Lower lobe of right lung (tissue), 2 donors: Measurements from ENCODE around the gene SPEM2. TPM values are rescaled to one million over a fixed set of nuclear protein-coding genes. Genes with fewer than 3 reads are reported as not detected.

Source experiments
- ATAC-seq, 2 donors: fragments of 200-7000 bp; cut with Tn5 transposase; one replicate each; pipeline ENCODE4 v1.9.1; 2020 to 2022; ENCODE audit warnings: mild to moderate bottlenecking in 2 of 2, moderate library complexity in 2 of 2
- DNase-seq: peaks from one replicate; pipeline ENCODE4 v3.0.0-alpha.2; 2020
- H3K27ac ChIP-seq: fragments of 200-600 bp; one replicate; pipeline ENCODE4 v1.8.0; 2022
- H3K27me3 ChIP-seq: fragments of 200-600 bp; one replicate; pipeline ENCODE4 v1.8.0; 2022; ENCODE audit warnings: low read depth
- H3K36me3 ChIP-seq: fragments of 200-600 bp; one replicate; pipeline ENCODE4 v1.8.0; 2022; ENCODE audit warnings: mild to moderate bottlenecking
- H3K4me1 ChIP-seq: fragments of 200-600 bp; one replicate; pipeline ENCODE4 v1.8.0; 2022
- H3K4me3 ChIP-seq: fragments of 200-600 bp; one replicate; pipeline ENCODE4 v1.8.0; 2022; ENCODE audit warnings: mild to moderate bottlenecking
- H3K9me3 ChIP-seq: fragments of 200-600 bp; one replicate; pipeline ENCODE4 v1.8.0; 2022
- intact Hi-C: fragments of 100-400 bp; cut with DNase I; formaldehyde crosslinking; loops from one replicate; pipeline ENCODE4 v1.11.0; 2022
- total RNA-seq: library from RNA; stranded (reverse); fragmentation: NEBNext Ultra II Directional; extraction: Animal tissue kit (Norgen Biotek cat#: 25700); gene quantifications from one replicate; pipeline ENCODE4 v1.2.1, GENCODE V29; 2021
- TF ChIP-seq, protein P1 (sequence below): fragments of 200-600 bp; IDR thresholded peaks from one replicate; pipeline ENCODE4 v1.8.0; 2022; ENCODE audit warnings: antibody characterized with exemption, mild to moderate bottlenecking
- donor health status: DM: no; HTN: yes; CAD: no; lungs with severe emphysema.

Gene SPEM2
- total RNA-seq, 1 donor from 2014 or later, result not detected

GRCh38 chr17:7419819-7420610 lies 5.4 kb upstream of the SPEM2 start, which contains the start of gene SPEM1:
Gene SPEM1 (plus strand): TSS chr17:7420324. CDS start chr17:7420385, 61 bp downstream.
- no peak for ATAC-seq
- TF ChIP-seq, protein P1, sequence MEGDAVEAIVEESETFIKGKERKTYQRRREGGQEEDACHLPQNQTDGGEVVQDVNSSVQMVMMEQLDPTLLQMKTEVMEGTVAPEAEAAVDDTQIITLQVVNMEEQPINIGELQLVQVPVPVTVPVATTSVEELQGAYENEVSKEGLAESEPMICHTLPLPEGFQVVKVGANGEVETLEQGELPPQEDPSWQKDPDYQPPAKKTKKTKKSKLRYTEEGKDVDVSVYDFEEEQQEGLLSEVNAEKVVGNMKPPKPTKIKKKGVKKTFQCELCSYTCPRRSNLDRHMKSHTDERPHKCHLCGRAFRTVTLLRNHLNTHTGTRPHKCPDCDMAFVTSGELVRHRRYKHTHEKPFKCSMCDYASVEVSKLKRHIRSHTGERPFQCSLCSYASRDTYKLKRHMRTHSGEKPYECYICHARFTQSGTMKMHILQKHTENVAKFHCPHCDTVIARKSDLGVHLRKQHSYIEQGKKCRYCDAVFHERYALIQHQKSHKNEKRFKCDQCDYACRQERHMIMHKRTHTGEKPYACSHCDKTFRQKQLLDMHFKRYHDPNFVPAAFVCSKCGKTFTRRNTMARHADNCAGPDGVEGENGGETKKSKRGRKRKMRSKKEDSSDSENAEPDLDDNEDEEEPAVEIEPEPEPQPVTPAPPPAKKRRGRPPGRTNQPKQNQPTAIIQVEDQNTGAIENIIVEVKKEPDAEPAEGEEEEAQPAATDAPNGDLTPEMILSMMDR, result no peak
- no peak within 1 kb of the TSS for H3K27ac ChIP-seq
- no peak within 1 kb of the TSS for H3K4me3 ChIP-seq
- intact Hi-C loops, result no loop called here
- no peaks in the 10 kb centered on the region for H3K4me1 ChIP-seq
- no peaks in the 10 kb centered on the region for H3K27me3 ChIP-seq
- H3K9me3 ChIP-seq, result no peaks in the 10 kb centered on the region
- DNase-seq, result no peak
- no peaks in the 10 kb centered on the region for H3K36me3 ChIP-seq

DNA sequence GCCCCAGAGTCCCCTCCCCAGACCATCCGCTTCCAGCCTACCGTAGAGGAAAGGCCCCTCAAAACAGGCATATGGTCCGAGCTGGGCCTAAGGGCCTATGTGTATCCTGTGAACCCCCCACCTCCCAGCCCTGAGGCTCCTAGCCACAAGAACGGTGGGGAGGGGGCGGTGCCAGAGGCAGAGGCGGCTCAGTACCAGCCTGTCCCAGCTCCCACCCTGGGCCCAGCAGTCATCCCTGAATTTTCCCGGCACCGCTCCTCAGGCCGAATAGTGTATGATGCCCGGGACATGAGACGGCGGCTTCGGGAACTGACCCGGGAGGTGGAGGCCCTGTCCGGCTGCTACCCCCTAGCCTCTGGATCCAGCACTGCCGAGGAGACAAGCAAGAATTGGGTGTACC lies 4.2 kb upstream of the SPEM2 start:
- ATAC-seq (no peak), DNase-seq (no peak)
- Histone ChIP-seq H3K4me3 (no peak overlapping the region), H3K27ac (no peak overlapping the region), H3K9me3 (no peaks in the 10 kb centered on the region), H3K4me1 (no peaks in the 10 kb centered on the region), H3K27me3 (no peaks in the 10 kb centered on the region), H3K36me3 (no peaks in the 10 kb centered on the region)
- intact Hi-C loops, result no loop called here
- TF ChIP-seq, protein P1, result no peak

- intact Hi-C loops, result no loop called here
- H3K36me3 ChIP-seq, result no peaks in the 10 kb centered on the region
- H3K4me1 ChIP-seq, result no peaks in the 10 kb centered on the region
- H3K27me3 ChIP-seq, result no peaks in the 10 kb centered on the region
- DNase-seq (no peak), ATAC-seq (no peak)
- no peaks in the 10 kb centered on the region for H3K9me3 ChIP-seq
- no peak overlapping the region for H3K4me3 ChIP-seq
- no peak overlapping the region for H3K27ac ChIP-seq
- TF ChIP-seq, protein P1, result no peak
Measured at GRCh38 chr17:7423679-7424078, 1.7 kb upstream of the SPEM2 start.

GRCh38 chr17:7425756-7426155 lies 340 bp downstream of the SPEM2 start:
- TF ChIP-seq, protein P1, result no peak
- Histone ChIP-seq H3K9me3 (no peaks in the 10 kb centered on the region), H3K27me3 (no peaks in the 10 kb centered on the region), H3K4me1 (no peaks in the 10 kb centered on the region), H3K4me3 (no peak overlapping the region), H3K36me3 (no peaks in the 10 kb centered on the region), H3K27ac (no peak overlapping the region)
- DNase-seq (no peak), ATAC-seq (no peak)
- intact Hi-C loops, result no loop called here

DNA sequence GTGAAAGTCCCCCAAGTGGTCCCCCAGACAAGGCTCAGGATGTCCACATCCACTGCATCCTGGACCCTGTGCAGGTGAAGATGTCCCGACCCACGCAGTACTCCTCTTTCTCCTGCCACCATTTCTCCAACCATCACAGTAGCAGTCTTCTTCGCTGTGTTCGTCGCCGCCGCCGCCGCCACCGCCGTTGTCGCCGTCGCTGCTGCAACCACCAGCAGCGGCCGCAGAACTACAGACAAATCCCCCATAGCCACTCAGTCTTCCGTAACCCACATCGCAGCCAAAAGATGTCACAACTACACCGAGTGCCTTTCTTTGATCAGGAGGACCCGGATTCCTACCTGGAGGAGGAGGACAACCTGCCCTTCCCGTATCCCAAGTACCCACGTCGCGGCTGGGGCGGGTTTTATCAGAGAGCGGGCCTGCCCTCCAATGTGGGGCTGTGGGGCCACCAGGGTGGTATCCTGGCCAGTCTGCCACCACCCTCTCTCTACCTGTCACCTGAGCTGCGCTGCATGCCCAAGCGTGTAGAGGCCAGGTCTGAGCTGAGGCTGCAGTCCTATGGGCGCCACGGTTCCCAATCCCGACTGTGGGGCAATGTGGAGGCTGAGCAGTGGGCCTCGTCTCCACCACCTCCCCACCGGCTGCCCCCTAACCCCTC lies 917 bp downstream of the SPEM2 start:
- intact Hi-C loops, result no loop called here
- DNase-seq, result no peak

More for the DNA sequence above, 917 bp downstream of the SPEM2 start:
- ATAC-seq, result no peak
- no peak overlapping the region for H3K4me3 ChIP-seq
- no peak overlapping the region for H3K27ac ChIP-seq
- H3K9me3 ChIP-seq, result no peaks in the 10 kb centered on the region
- no peaks in the 10 kb centered on the region for H3K27me3 ChIP-seq
- H3K36me3 ChIP-seq, result no peaks in the 10 kb centered on the region
- TF ChIP-seq, protein P1, result no peak
- no peaks in the 10 kb centered on the region for H3K4me1 ChIP-seq
